Erythroblast (primary cell): ENCODE data around the gene PEAR1.

Source experiments
- DNase-seq, 2 experiments: peaks; one replicate each; lab custom pipeline; 2025; lab: John Stamatoyannopoulos, UW
- GATA1 ChIP-seq: IDR thresholded peaks from 2 replicates; pipeline ENCODE4 v1.6.1; 2011; ENCODE audit warnings: low read depth, mild to moderate bottlenecking, control low read depth, low read length, moderate library complexity
- POLR2A ChIP-seq: IDR thresholded peaks from 2 replicates; pipeline ENCODE4 v1.6.1; 2011; ENCODE audit warnings: mild to moderate bottlenecking, low read length

PEAR1 gene

DNA sequence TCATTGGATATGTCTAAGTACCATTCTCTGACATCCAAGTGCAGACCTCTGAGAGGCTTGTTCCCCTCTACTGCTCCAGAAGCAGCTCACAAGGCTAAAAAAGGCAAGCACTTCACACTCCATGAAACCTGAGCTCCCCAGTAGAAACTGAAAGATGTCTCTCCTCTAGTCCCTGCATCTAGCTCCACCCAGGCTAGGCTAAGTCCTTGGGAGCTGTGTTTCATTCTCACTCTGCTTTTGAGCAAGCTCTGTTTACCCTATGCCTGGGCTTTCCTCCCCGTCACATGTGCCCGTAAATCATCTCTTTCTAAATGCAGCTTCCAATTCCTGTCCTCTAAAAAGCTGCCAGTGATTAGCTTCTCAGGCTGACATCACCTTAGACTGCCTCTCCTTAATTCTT lies 65.9 kb downstream of the PEAR1 start:
- no peak for DNase-seq
- no peak for TF ChIP-seq GATA1
- no peak for TF ChIP-seq POLR2A

DNA sequence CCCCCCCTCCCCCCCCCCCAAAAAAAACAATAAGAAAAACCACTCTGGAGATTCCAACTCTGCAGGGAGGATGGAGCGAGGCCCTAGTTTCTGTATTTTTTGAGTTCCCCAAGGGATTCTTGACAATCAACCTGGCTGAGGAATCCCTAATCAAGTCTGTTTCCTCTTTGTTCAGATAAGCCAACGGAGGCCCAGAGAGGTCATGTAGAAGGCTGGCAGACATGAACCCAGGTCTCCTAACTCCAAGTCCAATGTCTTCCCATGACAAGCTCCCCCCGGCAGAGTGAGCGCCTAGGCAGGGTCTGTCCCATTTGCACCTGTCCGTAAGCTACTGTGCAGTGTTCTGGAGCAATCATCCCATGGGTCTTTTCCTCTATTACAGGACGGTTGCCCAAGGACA lies 66.4 kb downstream of the PEAR1 start:
- TF ChIP-seq POLR2A (no peak), GATA1 (no peak)
- no peak for DNase-seq

DNA sequence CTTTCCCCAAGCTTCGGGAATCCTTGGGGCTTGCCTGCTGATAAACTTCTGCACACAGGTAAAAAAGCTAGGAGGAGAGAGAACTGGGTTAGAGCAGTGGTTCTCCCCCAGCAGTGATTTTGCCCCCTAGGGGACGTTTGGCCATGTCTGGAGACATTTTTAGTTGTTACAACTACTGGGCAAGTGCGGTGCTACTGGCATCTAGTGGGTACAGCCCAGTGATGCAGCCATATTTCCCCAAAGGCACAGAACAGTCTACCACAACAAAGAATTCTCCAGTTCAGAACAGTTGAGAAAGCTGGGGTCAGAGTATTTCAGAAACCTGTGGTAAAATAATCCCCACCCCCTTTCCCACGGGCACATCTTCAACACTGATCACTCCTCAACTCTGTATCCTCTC lies 68.2 kb downstream of the PEAR1 start:
- peak in 1 of 2 experiments; percentile 7 for DNase-seq
- TF ChIP-seq POLR2A (no peak), GATA1 (no peak)

DNA sequence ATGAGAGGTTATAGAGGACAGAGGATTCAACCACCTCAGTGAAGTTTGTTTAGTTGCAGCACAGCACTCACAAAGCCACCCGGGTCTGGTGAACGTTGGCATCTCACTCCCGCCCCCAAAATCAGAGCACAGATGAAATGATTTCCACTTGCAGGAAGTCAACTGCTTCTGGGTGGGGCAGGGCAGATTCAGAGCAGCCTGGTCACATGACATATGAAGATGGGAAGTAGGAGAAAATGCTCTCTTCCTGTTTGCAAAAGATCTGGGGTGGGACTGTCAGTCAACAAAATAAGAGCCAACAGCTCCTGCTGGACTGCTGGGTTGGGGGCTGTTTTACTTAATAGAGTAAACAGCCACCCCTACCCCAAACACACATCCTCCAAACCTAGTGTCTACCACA lies 70.1 kb downstream of the PEAR1 start:
- no peak for DNase-seq
- TF ChIP-seq GATA1 (no peak), POLR2A (no peak)

DNA sequence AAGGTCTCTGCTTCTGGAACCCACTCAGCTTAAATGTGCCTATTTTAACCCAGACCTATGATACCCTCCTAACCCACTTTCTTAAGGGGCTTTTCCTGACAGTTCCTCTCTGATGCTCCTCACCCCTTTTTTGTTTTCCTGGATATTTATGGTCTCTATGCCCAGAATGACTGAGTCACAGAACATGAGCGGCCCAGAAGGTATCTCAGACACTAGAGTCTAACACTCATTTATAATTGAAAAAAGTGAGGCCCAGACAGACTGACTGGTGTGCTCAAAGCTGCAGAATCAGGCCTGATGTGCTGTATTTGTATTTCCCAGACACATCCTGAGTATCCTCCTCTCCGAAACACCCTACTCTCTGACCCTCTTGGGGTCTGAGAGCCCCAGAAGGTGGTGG lies 70.9 kb downstream of the PEAR1 start:
- DNase-seq: no peak
- TF ChIP-seq GATA1: no peak
- TF ChIP-seq POLR2A: no peak
